Bone marrow (tissue), 2 donors: ENCODE measurements around the gene CYFIP2.

ENCODE experiments used
- DNase-seq, 2 donors: peaks; one replicate each; lab custom pipeline; 2025; lab: John Stamatoyannopoulos, UW

Gene CYFIP2

GRCh38 chr5:157258450-157258849 is 7.5 kb upstream of the CYFIP2 start:
- no peak for DNase-seq

- DNase-seq: no peak
These were observed 6.2 kb upstream of the CYFIP2 start for GRCh38 chr5:157259699-157260098.

- no peak for DNase-seq
These were observed 2.3 kb upstream of the CYFIP2 start for GRCh38 chr5:157263496-157264090.

- DNase-seq: no peak
These were observed 524 bp downstream of the CYFIP2 start for GRCh38 chr5:157266286-157267007.

GRCh38 chr5:157267025-157267424 is 1.1 kb downstream of the CYFIP2 start:
- no peak for DNase-seq

- no peak for DNase-seq
These were observed 2.0 kb downstream of the CYFIP2 start for GRCh38 chr5:157267761-157268480.

- DNase-seq: no peak
These were observed 3.3 kb downstream of the CYFIP2 start for GRCh38 chr5:157269165-157269671.

- DNase-seq: no peak
These were observed 3.9 kb downstream of the CYFIP2 start for GRCh38 chr5:157269761-157270272.

- DNase-seq: no peak
These were observed 4.8 kb downstream of the CYFIP2 start for GRCh38 chr5:157270771-157271170.

- DNase-seq: peak in 1 of 2 donors; percentile 95
These were observed 5.9 kb downstream of the CYFIP2 start for GRCh38 chr5:157271740-157272271.

- peak in 1 of 2 donors; percentile 33 for DNase-seq
These were observed 7.2 kb downstream of the CYFIP2 start for GRCh38 chr5:157273131-157273556.

- no peak for DNase-seq
These were observed 9.5 kb downstream of the CYFIP2 start for GRCh38 chr5:157275403-157275802.

- DNase-seq: no peak
These were observed 12.6 kb downstream of the CYFIP2 start for GRCh38 chr5:157278319-157279037.

GRCh38 chr5:157279605-157280239 is 13.8 kb downstream of the CYFIP2 start:
- DNase-seq: no peak

- DNase-seq: no peak
These were observed 15.0 kb downstream of the CYFIP2 start for GRCh38 chr5:157280927-157281326.

GRCh38 chr5:157282150-157282549 is 16.2 kb downstream of the CYFIP2 start:
- no peak for DNase-seq

GRCh38 chr5:157283434-157283833 is 17.5 kb downstream of the CYFIP2 start:
- DNase-seq: no peak

GRCh38 chr5:157284458-157285212 is 18.7 kb downstream of the CYFIP2 start:
- DNase-seq: no peak

- no peak for DNase-seq
These were observed 19.6 kb downstream of the CYFIP2 start for GRCh38 chr5:157285310-157286035.

- DNase-seq: no peak
These were observed 20.9 kb downstream of the CYFIP2 start for GRCh38 chr5:157286761-157287211.
